Spinal cord (tissue), 10 donors: ENCODE data around the gene OGFOD3. TPM values are rescaled to one million over a fixed set of nuclear protein-coding genes. Genes with fewer than 3 reads are reported as not detected.

Source experiments
- DNase-seq, 6 donors: peaks; one replicate each; pipeline versions ENCODE4 v3.0.0 to v3.0.0-alpha.2; 2013 to 2015; ENCODE audit warnings: low spot score in 6 of 6, low read depth in 4 of 6
- H3K27ac ChIP-seq: one replicate; pipeline ENCODE4 v1.5.1; 2013; ENCODE audit warnings: low read depth, low read length, control low read depth
- H3K27me3 ChIP-seq: one replicate; pipeline ENCODE4 v1.6.1; 2013; ENCODE audit warnings: low read length; ENCODE audit not compliant: control insufficient read depth, insufficient read depth
- H3K36me3 ChIP-seq: one replicate; pipeline ENCODE4 v1.6.1; 2013; ENCODE audit warnings: low read length; ENCODE audit not compliant: control insufficient read depth, insufficient read depth
- H3K4me1 ChIP-seq: one replicate; pipeline ENCODE4 v1.6.1; 2013; ENCODE audit warnings: low read length; ENCODE audit not compliant: control insufficient read depth, insufficient read depth
- H3K4me3 ChIP-seq: one replicate; pipeline ENCODE4 v1.5.1; 2013; ENCODE audit warnings: low read depth, low read length, control low read depth
- H3K9me3 ChIP-seq: one replicate; pipeline ENCODE4 v1.6.1; 2013; ENCODE audit warnings: low read length; ENCODE audit not compliant: control insufficient read depth, insufficient read depth
- WGBS: methylation state at CpG from one replicate; pipeline ENCODE4 v1.1.5; 2013; ENCODE audit warnings: missing lambda C conversion rate; ENCODE audit not compliant: insufficient coverage; 5-methylcytosine and 5-hydroxymethylcytosine counted together
- polyA plus RNA-seq, 2 donors: library from polyadenylated mRNA; unstranded; fragments of 120-200 nt; gene quantifications; one replicate each; pipeline ENCODE4 v1.2.1, GENCODE V29; 2013; ENCODE audit not compliant: insufficient read length in 2 of 2
- total RNA-seq, 2 donors: library from RNA; depleted of rRNA in 1 of 2; stranded (reverse); fragments of 120-200 nt in 1 of 2; fragments of >200 nt in 1 of 2; gene quantifications; one replicate each; pipeline versions ENCODE4 v1.2.3 to v1.2.4, GENCODE V29; 2013 to 2014
- donor health status: healthy.

Gene OGFOD3
- total and polyA plus RNA-seq, 4 donors, result 12.5 to 31.1 (median 27.2) TPM

DNA sequence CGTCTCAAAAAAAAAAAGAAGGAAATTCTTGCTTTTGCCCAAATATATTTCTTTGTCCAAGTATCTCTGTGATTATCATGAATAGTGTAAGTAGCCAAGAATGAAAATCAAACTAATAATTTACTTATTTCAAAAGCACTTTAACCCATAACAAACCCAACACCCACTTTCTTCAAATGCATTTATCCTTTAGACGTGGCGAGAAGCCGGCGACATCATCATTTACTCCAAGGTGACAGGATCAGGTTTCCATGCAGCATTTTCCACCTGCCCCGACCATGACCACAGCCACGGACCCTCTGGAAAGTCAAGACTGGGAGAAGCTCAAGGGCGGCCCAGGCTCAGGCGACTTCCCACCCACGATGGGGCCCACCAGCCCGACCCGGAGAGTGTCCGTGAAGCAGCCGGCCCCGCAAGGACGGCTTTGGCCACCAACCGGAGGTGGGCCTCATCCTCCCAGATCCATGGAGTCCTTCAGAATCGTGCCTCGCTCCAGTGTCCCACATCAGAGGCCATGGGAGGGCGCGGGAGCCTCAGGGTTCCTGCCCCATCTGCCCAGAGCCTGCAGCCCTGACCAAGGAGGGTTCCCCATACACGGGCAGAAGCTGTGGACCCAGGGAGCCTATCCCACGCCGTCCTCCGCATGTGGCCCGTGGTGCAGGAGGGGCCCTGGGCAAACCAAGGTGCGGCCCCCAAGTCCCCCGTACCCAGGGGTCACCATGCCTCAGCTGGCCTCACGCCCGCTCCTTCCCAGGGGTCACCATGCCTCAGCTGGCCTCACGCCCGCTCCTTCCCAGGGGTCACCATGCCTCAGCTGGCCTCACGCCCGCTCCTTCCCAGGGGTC is 28.1 kb downstream of the OGFOD3 start:
- H3K27ac ChIP-seq, result no peak overlapping the region
- peaks cover 18% of the 10 kb centered on the region for H3K4me1 ChIP-seq
- WGBS, result 95% methylated on average over 25 of the region's 34 CpGs
- H3K9me3 ChIP-seq, result no peaks in the 10 kb centered on the region
- no peak overlapping the region for H3K4me3 ChIP-seq
- no peak for DNase-seq
- peaks cover 74% of the 10 kb centered on the region for H3K36me3 ChIP-seq
- H3K27me3 ChIP-seq, result no peaks in the 10 kb centered on the region

DNA sequence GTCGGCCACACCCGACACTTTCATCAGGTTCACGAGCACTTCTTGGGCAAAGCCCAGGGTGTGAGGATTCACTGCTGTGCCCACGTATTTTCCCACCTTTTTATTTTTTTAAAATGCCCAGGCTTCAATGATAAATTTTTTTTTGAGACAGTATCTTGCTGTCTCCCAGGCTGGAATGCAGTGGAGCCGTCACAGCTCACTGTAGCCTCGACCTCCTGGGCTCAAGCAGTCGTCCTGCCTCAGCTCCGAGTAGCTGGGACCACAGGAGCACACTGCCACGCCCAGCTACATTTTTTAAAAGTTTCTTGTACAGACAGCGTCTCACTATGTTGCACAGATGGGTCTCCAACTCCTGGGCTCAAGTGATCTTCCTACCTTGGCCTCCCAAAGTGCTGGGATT is 29.0 kb downstream of the OGFOD3 start:
- Histone ChIP-seq H3K27ac (no peak overlapping the region), H3K4me3 (no peak overlapping the region), H3K27me3 (peaks cover 1% of the 10 kb centered on the region), H3K9me3 (no peaks in the 10 kb centered on the region), H3K36me3 (peaks cover 69% of the 10 kb centered on the region), H3K4me1 (peaks cover 26% of the 10 kb centered on the region)
- DNase-seq, result no peak
- 92% methylated on average over 8 of the region's 10 CpGs for WGBS

DNA sequence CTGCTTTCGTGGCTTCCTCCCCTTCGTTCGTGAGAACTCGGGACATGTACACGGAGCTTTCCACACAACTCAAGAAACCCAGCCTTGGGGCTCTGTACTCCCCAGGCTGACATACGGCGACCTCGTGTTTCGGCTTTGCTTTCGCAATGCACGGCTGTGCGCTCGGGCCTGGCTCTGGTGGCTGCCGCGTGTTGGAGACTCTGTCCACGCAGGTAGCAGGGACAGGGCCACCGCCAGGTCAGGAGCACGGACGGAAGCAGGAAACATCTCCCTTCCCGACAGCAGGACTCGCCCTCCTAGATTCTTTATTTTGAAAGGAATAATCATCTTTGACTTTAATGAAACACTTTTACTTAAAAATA is 29.5 kb downstream of the OGFOD3 start:
- H3K4me1 ChIP-seq, result peaks cover 26% of the 10 kb centered on the region
- H3K9me3 ChIP-seq, result no peaks in the 10 kb centered on the region
- no peak overlapping the region for H3K4me3 ChIP-seq
- no peak for DNase-seq
- peaks cover 65% of the 10 kb centered on the region for H3K36me3 ChIP-seq
- peaks cover 2% of the 10 kb centered on the region for H3K27me3 ChIP-seq
- WGBS, result 97% methylated on average over 16 of the region's 21 CpGs
- H3K27ac ChIP-seq, result no peak overlapping the region

DNA sequence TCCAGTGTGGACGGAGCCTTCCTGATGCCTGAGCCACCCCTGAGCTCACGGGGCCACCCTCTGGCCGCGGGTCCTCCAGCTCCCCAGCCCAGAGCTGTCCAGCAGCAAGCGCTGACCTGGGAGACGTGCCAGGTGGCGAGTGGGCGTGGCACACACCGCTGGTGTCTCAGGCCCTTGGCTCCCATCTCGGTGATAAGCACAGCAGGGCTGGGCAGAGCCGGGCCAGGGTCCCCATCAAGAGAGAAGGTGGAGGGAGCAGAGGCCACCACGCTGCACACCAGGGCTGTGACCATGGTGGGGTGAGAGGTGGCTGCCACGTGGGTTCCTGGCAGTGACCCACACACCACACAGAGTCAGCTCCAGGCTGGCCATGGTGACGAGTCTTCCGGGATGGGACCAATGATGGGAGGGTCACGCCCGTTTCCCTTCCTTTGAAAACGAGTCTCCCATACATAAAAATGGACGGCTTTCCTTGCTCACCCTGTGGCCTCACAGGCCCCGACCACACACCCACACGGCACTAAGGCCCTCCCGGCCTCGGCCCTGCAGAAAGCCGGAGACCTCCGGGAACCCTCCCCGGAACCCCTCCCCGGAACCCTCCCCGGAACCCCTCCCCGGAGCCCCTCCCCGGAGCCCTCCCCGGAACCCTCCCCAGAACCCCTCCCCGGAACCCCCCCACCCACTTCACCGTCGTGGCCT is 30.0 kb downstream of the OGFOD3 start:
- Histone ChIP-seq H3K36me3 (peaks cover 60% of the 10 kb centered on the region), H3K27me3 (peaks cover 2% of the 10 kb centered on the region), H3K9me3 (no peaks in the 10 kb centered on the region), H3K4me1 (peaks cover 26% of the 10 kb centered on the region), H3K4me3 (no peak overlapping the region), H3K27ac (no peak overlapping the region)
- WGBS, result 76% methylated on average over 22 of the region's 34 CpGs
- DNase-seq, result no peak

DNA sequence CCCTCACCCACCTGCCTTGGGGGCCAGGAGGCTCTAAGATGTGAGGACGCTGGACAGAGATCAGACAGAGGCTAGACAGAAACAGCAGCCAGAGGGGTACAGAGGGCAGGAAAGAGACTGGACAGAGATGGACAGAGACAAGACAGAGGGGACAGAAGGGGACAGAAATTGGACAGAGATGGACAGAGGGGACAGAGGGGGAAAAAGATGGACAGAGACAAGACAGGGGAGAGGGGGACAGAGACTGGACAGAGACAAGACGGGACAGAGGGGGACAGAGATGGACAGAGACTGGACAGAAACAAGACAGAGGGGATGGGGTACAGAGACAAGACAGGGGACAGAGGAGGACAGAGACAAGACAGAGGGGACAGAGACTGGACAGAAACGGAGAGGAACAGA is 30.7 kb downstream of the OGFOD3 start:
- WGBS, result 77% methylated on average over 3 of the region's 3 CpGs
- Histone ChIP-seq H3K4me1 (peaks cover 26% of the 10 kb centered on the region), H3K9me3 (no peaks in the 10 kb centered on the region), H3K27me3 (peaks cover 2% of the 10 kb centered on the region), H3K27ac (no peak overlapping the region), H3K36me3 (peaks cover 53% of the 10 kb centered on the region), H3K4me3 (no peak overlapping the region)
- DNase-seq, result no peak

DNA sequence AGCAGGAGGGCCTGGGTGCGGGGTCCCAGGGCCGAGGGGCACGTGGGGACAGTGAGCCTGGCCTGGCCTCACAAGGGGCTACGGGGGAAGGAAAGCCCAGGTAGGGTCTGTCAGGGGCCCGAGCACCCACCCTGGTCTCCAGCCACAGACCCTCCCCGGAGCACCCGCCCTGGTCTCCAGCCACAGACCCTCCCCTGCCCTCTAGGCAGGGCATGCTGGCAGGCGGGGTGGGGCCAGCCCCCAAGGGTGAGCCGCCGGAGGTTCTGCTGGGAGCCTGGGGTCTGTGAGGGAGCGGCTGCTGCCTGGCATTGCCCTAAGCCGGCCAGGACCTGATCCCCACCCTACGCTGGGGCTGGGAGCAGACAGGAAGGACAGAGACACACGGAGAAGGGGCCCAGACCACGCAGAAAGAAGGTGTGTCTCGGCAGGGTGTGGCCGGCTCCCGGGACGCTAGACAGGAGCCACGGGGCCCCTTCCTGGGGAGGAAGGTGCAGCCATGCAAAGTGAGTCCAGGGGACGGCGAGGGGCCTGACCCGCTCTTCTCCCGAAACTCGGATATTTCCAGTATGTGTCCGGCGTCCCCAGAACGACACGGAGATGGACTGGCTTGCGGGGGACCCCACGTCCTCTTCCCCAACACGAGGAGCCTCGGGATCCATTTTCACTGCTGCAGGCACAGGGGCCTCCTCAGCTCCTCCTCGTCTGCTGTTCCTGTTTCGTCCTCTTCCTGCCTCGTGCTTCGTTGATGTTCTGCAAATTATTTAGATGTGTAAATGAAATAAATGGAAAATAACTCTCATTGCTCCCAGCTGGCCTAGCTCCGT is 31.3 kb downstream of the OGFOD3 start:
- Histone ChIP-seq H3K27me3 (peaks cover 2% of the 10 kb centered on the region), H3K27ac (no peak overlapping the region), H3K4me3 (no peak overlapping the region), H3K4me1 (peaks cover 26% of the 10 kb centered on the region), H3K36me3 (peaks cover 47% of the 10 kb centered on the region), H3K9me3 (no peaks in the 10 kb centered on the region)
- WGBS, result 78% methylated on average over 30 of the region's 38 CpGs
- no peak for DNase-seq

DNA sequence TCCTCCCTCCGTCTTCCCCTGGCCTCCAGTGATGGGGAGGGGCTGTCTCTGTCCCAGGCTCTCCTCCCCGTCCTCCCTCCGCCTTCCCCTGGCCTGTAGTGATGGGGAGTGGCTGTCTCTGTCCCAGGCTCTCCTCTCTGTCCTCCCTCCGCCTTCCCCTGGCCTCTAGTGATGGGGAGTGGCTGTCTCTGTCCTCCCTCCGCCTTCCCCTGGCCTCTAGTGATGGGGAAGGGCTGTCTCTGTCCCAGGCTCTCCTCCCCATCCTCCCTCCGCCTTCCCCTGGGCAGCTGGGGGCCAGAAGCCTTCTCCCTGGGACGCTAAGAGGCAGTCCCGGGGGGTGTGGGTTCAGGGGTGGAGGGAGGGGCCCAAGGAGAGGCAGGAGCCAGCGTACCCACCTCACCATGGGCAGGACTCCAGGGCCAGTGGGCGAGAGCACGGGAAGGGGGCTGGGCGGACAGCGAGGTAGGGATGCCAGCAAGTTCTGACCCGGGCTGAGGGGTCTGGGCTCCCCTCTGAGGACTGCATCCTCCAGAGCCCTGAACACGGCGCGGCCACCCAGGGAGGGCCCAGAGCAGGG is 32.0 kb downstream of the OGFOD3 start:
- no peak for DNase-seq
- Histone ChIP-seq H3K4me3 (no peak overlapping the region), H3K27me3 (peaks cover 2% of the 10 kb centered on the region), H3K9me3 (no peaks in the 10 kb centered on the region), H3K36me3 (peaks cover 40% of the 10 kb centered on the region), H3K4me1 (peaks cover 26% of the 10 kb centered on the region), H3K27ac (no peak overlapping the region)
- 52% methylated on average over 10 of the region's 17 CpGs for WGBS

DNA sequence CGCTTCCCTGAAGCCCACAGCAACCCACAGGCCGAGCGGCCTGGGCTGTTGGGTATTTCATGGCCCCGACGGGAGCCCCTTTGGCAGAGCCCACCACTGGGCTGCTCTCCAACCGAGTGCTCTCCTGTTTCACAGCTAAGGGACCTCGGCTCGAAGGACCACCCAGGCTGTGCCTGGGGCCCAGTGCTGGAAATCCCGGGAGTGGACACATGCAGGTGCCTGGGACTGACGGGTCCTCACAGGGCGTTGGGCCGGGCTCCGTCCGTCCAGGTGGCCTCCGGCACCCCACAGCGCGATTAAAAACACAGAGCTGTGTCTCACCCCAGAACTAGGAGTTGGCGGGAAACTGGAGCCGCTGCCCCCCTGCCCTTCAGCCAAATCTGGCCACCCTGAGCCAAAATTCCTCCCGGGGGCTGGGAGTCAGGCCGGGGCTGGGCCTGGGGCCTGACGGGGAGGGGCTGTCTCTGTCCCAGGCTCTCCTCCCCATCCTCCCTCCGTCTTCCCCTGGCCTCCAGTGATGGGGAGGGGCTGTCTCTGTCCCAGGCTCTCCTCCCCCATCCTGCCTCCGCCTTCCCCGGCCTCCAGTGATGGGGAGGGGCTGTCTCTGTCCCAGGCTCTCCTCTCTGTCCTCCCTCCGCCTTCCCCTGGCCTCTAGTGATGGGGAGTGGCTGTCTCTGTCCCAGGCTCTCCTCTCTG is 32.7 kb downstream of the OGFOD3 start:
- peak in 2 of 6 donors; percentile 53 to 71 for DNase-seq
- no peak overlapping the region for H3K4me3 ChIP-seq
- no peaks in the 10 kb centered on the region for H3K9me3 ChIP-seq
- peaks cover 33% of the 10 kb centered on the region for H3K36me3 ChIP-seq
- H3K27ac ChIP-seq, result no peak overlapping the region
- H3K27me3 ChIP-seq, result peaks cover 5% of the 10 kb centered on the region
- peaks cover 26% of the 10 kb centered on the region for H3K4me1 ChIP-seq
- 17% methylated on average over 18 of the region's 26 CpGs for WGBS
